Measurements from ENCODE around the gene CCDC134. TPM values are rescaled to one million over a fixed set of nuclear protein-coding genes. Genes with fewer than 3 reads are reported as not detected.

CCDC134 gene
- total RNA-seq: 10 to 100 TPM; 15.2 to 15.9 TPM

- CTCF ChIA-PET: interaction anchor here (0.9 to 4.0 kb wide), 18 partner anchors 11 to 310 kb away, joined by 3 to 41 read pairs (median 5); partner anchors contain the start of gene SREBF2
- POLR2A ChIA-PET: interaction anchor here (0.6 to 4.9 kb wide), 35 partner anchors 8 to 332 kb away, joined by 3 to 85 read pairs (median 4); partner anchors contain the start of genes ACO2, CENPM and SNU13
- DNase-seq (peak; percentile 93), ATAC-seq (peak; percentile 98)
- Mint-ChIP-seq H3K4me1 (ENCODE audit: low read depth) (peaks cover 30% of the 10 kb centered on the region), H3K27ac (peak within 1 kb of the TSS; percentile 93), H3K36me3 (ENCODE audit: low read depth) (peaks cover 18% of the 10 kb centered on the region), H3K27me3 (no peaks in the 10 kb centered on the region), H3K4me3 (peak within 1 kb of the TSS; percentile 89), H3K9me3 (no peaks in the 10 kb centered on the region)
- intact Hi-C loops (cut with micrococcal nuclease): no loop called here
- TF ChIP-seq CTCF (IDR thresholded peaks at IDR 0.05): no peak
These were observed at the start of gene CCDC134 for GRCh38 chr22:41800348-41801146. TSS of gene CCDC134 (plus strand) at chr22:41800679. CDS start at chr22:41808891, 8,212 bp downstream.

- H3K4me1 Mint-ChIP-seq (ENCODE audit: low read depth): no peaks in the 10 kb centered on the region
- DNase-seq (no peak), ATAC-seq (no peak)
- peaks cover 4% of the 10 kb centered on the region for H3K27me3 Mint-ChIP-seq
- H3K36me3 Mint-ChIP-seq (ENCODE audit: low read depth): no peaks in the 10 kb centered on the region
- no peak for TF ChIP-seq CTCF (IDR thresholded peaks at IDR 0.05)
- H3K27ac Mint-ChIP-seq: no peak overlapping the region
- CTCF ChIA-PET: no interaction called here
- POLR2A ChIA-PET: interaction anchor here (0.6 to 0.7 kb wide), 2 partner anchors 55 to 1176 kb away, joined by 3 to 4 read pairs; no protein-coding TSS in a partner anchor
- intact Hi-C loops (cut with micrococcal nuclease): no loop called here
- H3K4me3 Mint-ChIP-seq: no peak overlapping the region
- no peaks in the 10 kb centered on the region for H3K9me3 Mint-ChIP-seq
These were observed 48.2 kb upstream of the CCDC134 start for GRCh38 chr22:41752011-41752970.

- no peaks in the 10 kb centered on the region for H3K4me1 Mint-ChIP-seq (ENCODE audit: low read depth)
- H3K9me3 Mint-ChIP-seq: no peaks in the 10 kb centered on the region
- CTCF ChIA-PET: interaction anchor here (1.3 to 1.4 kb wide), 2 partner anchors 7 to 9 kb away, joined by 3 to 4 read pairs; no protein-coding TSS in a partner anchor
- no peak for TF ChIP-seq CTCF (IDR thresholded peaks at IDR 0.05)
- POLR2A ChIA-PET: no interaction called here
- intact Hi-C loops (cut with micrococcal nuclease): no loop called here
- DNase-seq (no peak), ATAC-seq (no peak)
- H3K4me3 Mint-ChIP-seq: no peak overlapping the region
- no peak overlapping the region for H3K27ac Mint-ChIP-seq
- peaks cover 4% of the 10 kb centered on the region for H3K27me3 Mint-ChIP-seq
- no peaks in the 10 kb centered on the region for H3K36me3 Mint-ChIP-seq (ENCODE audit: low read depth)
These were observed 46.5 kb upstream of the CCDC134 start for GRCh38 chr22:41753984-41754383.

- no peak for TF ChIP-seq CTCF (IDR thresholded peaks at IDR 0.05)
- no peak for ATAC-seq
- Mint-ChIP-seq H3K36me3 (ENCODE audit: low read depth) (no peaks in the 10 kb centered on the region), H3K27ac (no peak overlapping the region), H3K27me3 (no peaks in the 10 kb centered on the region), H3K4me1 (ENCODE audit: low read depth) (no peaks in the 10 kb centered on the region), H3K9me3 (no peaks in the 10 kb centered on the region), H3K4me3 (no peak overlapping the region)
- intact Hi-C loops (cut with micrococcal nuclease): no loop called here
- ChIA-PET CTCF (interaction anchor here (2.5 kb wide), 1 partner anchor 11 kb away, joined by 8 read pairs; no protein-coding TSS in a partner anchor), POLR2A (interaction anchor here (1.0 kb wide), 1 partner anchor 23 kb away, joined by 3 read pairs; no protein-coding TSS in a partner anchor)
- no peak for DNase-seq
These were observed 43.0 kb upstream of the CCDC134 start for GRCh38 chr22:41757502-41757901.
